HEK293 (cell line): ENCODE data around the gene ST6GAL1.

Source experiments
- CTCF ChIA-PET: fragments of 350-600 bp; formaldehyde crosslinking; extraction: SDS; loops from one replicate; lab custom pipeline; 2021; ENCODE audit warnings: antibody characterized with exemption; lab: Yijun Ruan, JAX
- POLR2A ChIA-PET: fragments of 300-600 bp; formaldehyde crosslinking; extraction: SDS; loops from one replicate; lab custom pipeline; 2020; ENCODE audit warnings: antibody characterized with exemption, inconsistent platforms; lab: Yijun Ruan, JAX
- H3K27ac ChIP-seq: fragments of 200-500 bp; sonication (Bioruptor generic); 2 replicates; pipeline ENCODE4 v1.5.1; 2014; ENCODE audit warnings: low read depth, low read length, control low read depth, inconsistent platforms; ENCODE audit errors: extremely low read depth
- H3K36me3 ChIP-seq, 2 experiments: fragments of 200-500 bp in 1 of 2; sonication (Bioruptor generic) in 1 of 2; 1 replicate in 1 of 2; 2 replicates in 1 of 2; pipeline ENCODE4 v1.5.1; 2014 to 2017; ENCODE audit warnings: inconsistent platforms in 2 of 2, low read length in 2 of 2; ENCODE audit not compliant: control insufficient read depth in 2 of 2, insufficient read depth in 1 of 2
- H3K4me1 ChIP-seq: fragments of 200-500 bp; sonication (Bioruptor generic); 2 replicates; pipeline ENCODE4 v1.5.1; 2014; ENCODE audit warnings: mild to moderate bottlenecking, low read length, inconsistent platforms; ENCODE audit not compliant: control insufficient read depth, insufficient read depth
- H3K4me3 ChIP-seq: 2 replicates; pipeline ENCODE4 v1.5.1; 2011; ENCODE audit warnings: low read depth, mild to moderate bottlenecking, control low read depth, low read length, moderate library complexity
- H3K9me3 ChIP-seq: fragments of 200-500 bp; sonication (Bioruptor generic); 2 replicates; pipeline ENCODE4 v1.5.1; 2014; ENCODE audit warnings: low read depth, low read length, inconsistent platforms; ENCODE audit not compliant: control insufficient read depth, insufficient read depth
- CTCF ChIP-seq: fragments of 450-650 bp; formaldehyde crosslinking; IDR thresholded peaks from 2 replicates; pipeline ENCODE4 v1.5.1; 2016; ENCODE audit warnings: missing biosample characterization, missing genetic modification characterization
- EGR2 ChIP-seq: fragments of 450-650 bp; formaldehyde crosslinking; IDR thresholded peaks from 2 replicates; pipeline ENCODE4 v1.5.1; 2016; ENCODE audit warnings: low read depth, missing biosample characterization, missing genetic modification characterization
- FEZF1 ChIP-seq: fragments of 450-650 bp; formaldehyde crosslinking; IDR thresholded peaks from 2 replicates; pipeline ENCODE4 v1.5.1; 2016; ENCODE audit warnings: missing biosample characterization, missing genetic modification characterization
- GFI1B ChIP-seq: fragments of 450-650 bp; formaldehyde crosslinking; IDR thresholded peaks from 2 replicates; pipeline ENCODE4 v1.5.1; 2016; ENCODE audit warnings: missing biosample characterization, missing genetic modification characterization
- HIC1 ChIP-seq: fragments of 450-650 bp; formaldehyde crosslinking; IDR thresholded peaks from 2 replicates; pipeline ENCODE4 v1.5.1; 2016; ENCODE audit warnings: missing biosample characterization, missing genetic modification characterization
- OVOL3 ChIP-seq: fragments of 450-650 bp; formaldehyde crosslinking; IDR thresholded peaks from 2 replicates; pipeline ENCODE4 v1.5.1; 2016; ENCODE audit warnings: missing biosample characterization, missing genetic modification characterization
- PBX3 ChIP-seq: sonication (generic); formaldehyde crosslinking; IDR thresholded peaks from 2 replicates; pipeline ENCODE4 v1.8.1; 2022; ENCODE audit warnings: mild to moderate bottlenecking, moderate library complexity, missing genetic modification reagents
- SP3 ChIP-seq: fragments of 450-650 bp; formaldehyde crosslinking; IDR thresholded peaks from 2 replicates; pipeline ENCODE4 v1.5.1; 2016; ENCODE audit warnings: missing biosample characterization, missing genetic modification characterization
- ZBTB20 ChIP-seq: fragments of 450-650 bp; formaldehyde crosslinking; IDR thresholded peaks from 2 replicates; pipeline ENCODE4 v1.5.1; 2016; ENCODE audit warnings: missing biosample characterization, missing genetic modification characterization
- ZFHX2 ChIP-seq: fragments of 450-650 bp; formaldehyde crosslinking; conservative IDR thresholded peaks from 2 replicates; pipeline ENCODE4 v1.5.1; 2016; ENCODE audit warnings: missing biosample characterization, missing genetic modification characterization
- ZNF112 ChIP-seq: fragments of 450-650 bp; formaldehyde crosslinking; IDR thresholded peaks from 2 replicates; pipeline ENCODE4 v1.5.0; 2017; ENCODE audit warnings: missing biosample characterization, missing genetic modification characterization
- ZNF146 ChIP-seq: fragments of 450-650 bp; formaldehyde crosslinking; IDR thresholded peaks from 2 replicates; pipeline ENCODE4 v1.5.1; 2016; ENCODE audit warnings: missing biosample characterization, missing genetic modification characterization
- ZNF202 ChIP-seq: fragments of 450-650 bp; formaldehyde crosslinking; IDR thresholded peaks from 2 replicates; pipeline ENCODE4 v1.5.1; 2016; ENCODE audit warnings: missing biosample characterization, missing genetic modification characterization, borderline replicate concordance
- ZNF292 ChIP-seq: fragments of 450-650 bp; formaldehyde crosslinking; IDR thresholded peaks from 2 replicates; pipeline ENCODE4 v1.5.1; 2016; ENCODE audit warnings: low read depth, missing biosample characterization, missing genetic modification characterization, borderline replicate concordance
- ZNF416 ChIP-seq: fragments of 450-650 bp; formaldehyde crosslinking; IDR thresholded peaks from 2 replicates; pipeline ENCODE4 v1.5.1; 2016; ENCODE audit warnings: missing biosample characterization, missing genetic modification characterization
- ZNF558 ChIP-seq: fragments of 450-650 bp; formaldehyde crosslinking; IDR thresholded peaks from 2 replicates; pipeline ENCODE4 v1.5.1; 2016; ENCODE audit warnings: missing biosample characterization, missing genetic modification characterization
- ZNF585B ChIP-seq: fragments of 450-650 bp; formaldehyde crosslinking; IDR thresholded peaks from 2 replicates; pipeline ENCODE4 v1.5.1; 2016; ENCODE audit warnings: missing biosample characterization, missing genetic modification characterization
- ZNF600 ChIP-seq: fragments of 450-650 bp; formaldehyde crosslinking; IDR thresholded peaks from 2 replicates; pipeline ENCODE4 v1.5.1; 2016; ENCODE audit warnings: missing biosample characterization, missing genetic modification characterization
- ZNF623 ChIP-seq: fragments of 450-650 bp; formaldehyde crosslinking; IDR thresholded peaks from 2 replicates; pipeline ENCODE4 v1.5.1; 2016; ENCODE audit warnings: missing biosample characterization, missing genetic modification characterization
- ZNF76 ChIP-seq: fragments of 450-650 bp; formaldehyde crosslinking; IDR thresholded peaks from 2 replicates; pipeline ENCODE4; 2016; ENCODE audit warnings: low read depth, missing biosample characterization, missing genetic modification characterization, borderline replicate concordance
- TF ChIP-seq, protein P1 (sequence below): fragments of 450-650 bp; formaldehyde crosslinking; IDR thresholded peaks from 2 replicates; pipeline ENCODE4 v1.5.1; 2016; ENCODE audit warnings: missing biosample characterization, missing genetic modification characterization

ST6GAL1 gene

DNA sequence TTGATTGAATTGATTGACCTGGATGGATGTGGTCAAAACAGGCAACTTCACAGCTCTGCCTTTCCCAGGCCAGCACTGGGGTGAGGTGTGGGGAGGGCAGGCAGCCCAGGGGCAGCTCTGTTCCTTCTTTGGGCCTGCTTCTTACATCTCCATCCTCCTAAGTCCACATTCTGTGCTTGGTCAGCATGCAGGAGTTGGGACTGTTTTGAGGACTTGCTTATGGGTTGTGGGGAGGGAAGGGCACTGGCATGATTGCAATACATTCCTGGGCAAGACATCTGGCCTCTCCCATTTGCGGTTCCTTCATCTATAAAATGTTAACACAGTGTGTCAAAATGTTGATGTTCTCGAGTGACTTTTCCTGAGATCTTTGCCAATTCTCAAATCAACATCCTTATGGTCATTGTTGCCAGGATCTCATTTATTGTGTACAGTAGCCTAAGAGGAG is 84.1 kb downstream of the ST6GAL1 start (continued):
- TF ChIP-seq FEZF1 (tag by site-specific recombination) (no peak), ZNF585B (no peak)

GRCh38 chr3:187015903-187016638 is 85.7 kb downstream of the ST6GAL1 start:
- H3K4me3 ChIP-seq: no peak overlapping the region
- H3K27ac ChIP-seq: no peak overlapping the region
- no peaks in the 10 kb centered on the region for H3K9me3 ChIP-seq
- ChIA-PET POLR2A (no interaction called here), CTCF (no interaction called here)
- H3K4me1 ChIP-seq: no peaks in the 10 kb centered on the region
- no peaks in the 10 kb centered on the region for H3K36me3 ChIP-seq
- TF ChIP-seq, protein P1, sequence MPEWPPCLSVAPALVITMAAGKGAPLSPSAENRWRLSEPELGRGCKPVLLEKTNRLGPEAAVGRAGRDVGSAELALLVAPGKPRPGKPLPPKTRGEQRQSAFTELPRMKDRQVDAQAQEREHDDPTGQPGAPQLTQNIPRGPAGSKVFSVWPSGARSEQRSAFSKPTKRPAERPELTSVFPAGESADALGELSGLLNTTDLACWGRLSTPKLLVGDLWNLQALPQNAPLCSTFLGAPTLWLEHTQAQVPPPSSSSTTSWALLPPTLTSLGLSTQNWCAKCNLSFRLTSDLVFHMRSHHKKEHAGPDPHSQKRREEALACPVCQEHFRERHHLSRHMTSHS (tag by site-specific recombination): no peak
- TF ChIP-seq OVOL3 (tag by site-specific recombination): no peak
- TF ChIP-seq, all 188 proteins: peak for 0

- Histone ChIP-seq H3K9me3 (no peaks in the 10 kb centered on the region), H3K36me3 (no peaks in the 10 kb centered on the region), H3K4me3 (no peak overlapping the region), H3K27ac (no peak overlapping the region), H3K4me1 (no peaks in the 10 kb centered on the region)
- POLR2A ChIA-PET: no interaction called here
- TF ChIP-seq HIC1 (tag by site-specific recombination): no peak
- no peak for TF ChIP-seq PBX3 (CRISPR knock-in tag)
- no peak for TF ChIP-seq ZNF416 (tag by site-specific recombination)
- no peak for TF ChIP-seq ZFHX2 (tag by site-specific recombination)
- no peak for TF ChIP-seq ZNF112 (tag by site-specific recombination)
- no peak for TF ChIP-seq EGR2 (tag by site-specific recombination)
- no peak for TF ChIP-seq SP3
- TF ChIP-seq ZNF292: no peak
- no peak for TF ChIP-seq ZNF146 (tag by site-specific recombination)
- CTCF ChIA-PET: no interaction called here
Measured at GRCh38 chr3:187016639-187017345, 86.5 kb downstream of the ST6GAL1 start.

GRCh38 chr3:187017511-187018230 is 87.3 kb downstream of the ST6GAL1 start:
- H3K27ac ChIP-seq: no peak overlapping the region
- CTCF ChIA-PET: no interaction called here
- no peak for TF ChIP-seq EGR2 (tag by site-specific recombination)
- no peak for TF ChIP-seq ZNF76 (tag by site-specific recombination)
- no peak for TF ChIP-seq ZNF558
- no peak for TF ChIP-seq CTCF (tag by site-specific recombination)
- no peak for TF ChIP-seq ZNF202 (tag by site-specific recombination)
- TF ChIP-seq ZNF623 (tag by site-specific recombination): no peak
- no peak for TF ChIP-seq ZNF600 (tag by site-specific recombination)
- TF ChIP-seq GFI1B: no peak
- TF ChIP-seq ZBTB20 (tag by site-specific recombination): no peak

More at GRCh38 chr3:187017511-187018230, 87.3 kb downstream of the ST6GAL1 start:
- Histone ChIP-seq H3K4me1 (no peaks in the 10 kb centered on the region), H3K9me3 (no peaks in the 10 kb centered on the region), H3K4me3 (no peak overlapping the region), H3K36me3 (no peaks in the 10 kb centered on the region)
- POLR2A ChIA-PET: no interaction called here
